Common myeloid progenitor, CD34-positive (primary cell): ENCODE measurements around the gene KDM8.
"Not testable (repeated sequence)": the region's sequence is repeated elsewhere in the genome, so short reads cannot be mapped to it uniquely, and the experiment has no call there.

Experiments
- CTCF ChIA-PET: fragments of 350-600 bp; sonication (Branson Sonifier 250); formaldehyde crosslinking; loops from one replicate; lab custom pipeline; 2021; ENCODE audit warnings: antibody characterized with exemption; lab: Charles Lee
- POLR2A ChIA-PET: fragments of 350-600 bp; sonication (Branson Sonifier 250); formaldehyde crosslinking; loops from one replicate; lab custom pipeline; 2021; ENCODE audit warnings: antibody characterized with exemption; lab: Charles Lee
- DNase-seq, 3 donors: peaks; one replicate each; pipeline versions ENCODE4 v3.0.0 to v3.0.0-alpha.2; 2013
- H3K27ac ChIP-seq, 2 experiments: 1 replicate in 1 of 2; 2 replicates in 1 of 2; pipeline ENCODE4 v1.7.0; 2013; ENCODE audit warnings: inconsistent platforms in 2 of 2, low read length in 2 of 2, mild to moderate bottlenecking in 2 of 2, low read depth in 1 of 2, moderate library complexity in 1 of 2; ENCODE audit not compliant: severe bottlenecking in 2 of 2, insufficient read depth in 1 of 2, poor library complexity in 1 of 2
- H3K27me3 ChIP-seq, 5 experiments: replicated peaks in 2 of 5; 1 replicate in 3 of 5; 2 replicates in 2 of 5; pipeline versions ENCODE4 v1.6.1 to v1.7.0; 2013; ENCODE audit warnings: low read length in 4 of 5, mild to moderate bottlenecking in 2 of 5, moderate library complexity in 2 of 5, inconsistent platforms in 1 of 5; ENCODE audit not compliant: insufficient read depth in 5 of 5, control insufficient read depth in 4 of 5
- H3K36me3 ChIP-seq, 4 experiments: 1 replicate in 2 of 4; 2 replicates in 2 of 4; pipeline versions ENCODE4 v1.6.1 to v1.7.0; 2013; ENCODE audit warnings: low read length in 3 of 4, control low read depth in 1 of 4, mild to moderate bottlenecking in 1 of 4; ENCODE audit not compliant: control insufficient read depth in 4 of 4, insufficient read depth in 4 of 4
- H3K4me1 ChIP-seq, 4 experiments: 1 replicate in 3 of 4; 2 replicates in 1 of 4; pipeline versions ENCODE4 v1.6.1 to v1.7.1; 2013; ENCODE audit warnings: low read length in 3 of 4, mild to moderate bottlenecking in 3 of 4, control low read depth in 1 of 4, inconsistent platforms in 1 of 4, moderate library complexity in 1 of 4; ENCODE audit not compliant: control insufficient read depth in 4 of 4, insufficient read depth in 4 of 4; ENCODE audit errors: control extremely low read depth in 1 of 4
- H3K4me3 ChIP-seq, 7 experiments: 1 replicate in 4 of 7; 2 replicates in 3 of 7; pipeline versions ENCODE4 v1.5.1 to v1.7.0; 2013; ENCODE audit warnings: mild to moderate bottlenecking in 7 of 7, low read length in 6 of 7, moderate library complexity in 6 of 7, inconsistent platforms in 2 of 7, low read depth in 2 of 7, control low read depth in 1 of 7; ENCODE audit not compliant: insufficient read depth in 4 of 7, control insufficient read depth in 1 of 7; ENCODE audit errors: extremely low read depth in 1 of 7
- H3K9me3 ChIP-seq, 5 experiments: 1 replicate in 4 of 5; 2 replicates in 1 of 5; pipeline versions ENCODE4 v1.6.1 to v1.7.1; 2013; ENCODE audit warnings: low read length in 4 of 5, mild to moderate bottlenecking in 2 of 5, inconsistent platforms in 1 of 5, low read depth in 1 of 5, moderate library complexity in 1 of 5; ENCODE audit not compliant: control insufficient read depth in 4 of 5, insufficient read depth in 2 of 5; ENCODE audit errors: control extremely low read depth in 1 of 5
- WGBS: methylation state at CpG from one replicate; pipeline ENCODE4 v1.1.5; 2013; ENCODE audit not compliant: insufficient coverage; 5-methylcytosine and 5-hydroxymethylcytosine counted together

The KDM8 gene

DNA sequence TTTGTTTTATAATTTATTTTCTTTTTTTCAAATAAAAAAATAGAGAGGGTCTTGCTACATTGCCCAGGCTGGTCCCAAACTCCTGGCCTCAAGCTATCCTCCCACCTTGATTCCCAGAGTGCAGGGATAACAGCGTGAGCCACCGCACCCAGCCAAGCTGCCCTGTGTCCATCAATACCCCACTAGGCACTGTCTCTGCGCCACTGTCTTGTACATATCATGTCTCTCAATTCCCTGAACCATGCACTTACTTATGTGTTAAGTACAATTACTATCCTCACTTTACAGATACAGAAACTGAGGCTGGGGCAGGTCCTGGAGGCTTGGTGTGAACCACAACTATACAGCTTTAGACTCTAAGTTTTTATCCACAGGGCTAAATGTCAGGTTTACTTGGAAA, 53.5 kb downstream of the KDM8 start:
- ChIA-PET POLR2A (no interaction called here), CTCF (interaction anchor here (0.7 to 1.4 kb wide), 2 partner anchors 8 to 21 kb away, joined by 3 to 4 read pairs; no protein-coding TSS in a partner anchor)
- H3K27me3 ChIP-seq, result no peaks in the 10 kb centered on the region
- H3K36me3 ChIP-seq, result peaks cover 8 to 28% (median 18%) of the 10 kb centered on the region in 4 experiments
- H3K9me3 ChIP-seq, result no peaks in the 10 kb centered on the region
- no peak overlapping the region for H3K27ac ChIP-seq
- no peak for DNase-seq
- H3K4me1 ChIP-seq, result peaks cover 0 to 4% (median 0%) of the 10 kb centered on the region in 4 experiments
- H3K4me3 ChIP-seq, result no peak overlapping the region
- 94% methylated on average over 2 of the region's 3 CpGs for WGBS

DNA sequence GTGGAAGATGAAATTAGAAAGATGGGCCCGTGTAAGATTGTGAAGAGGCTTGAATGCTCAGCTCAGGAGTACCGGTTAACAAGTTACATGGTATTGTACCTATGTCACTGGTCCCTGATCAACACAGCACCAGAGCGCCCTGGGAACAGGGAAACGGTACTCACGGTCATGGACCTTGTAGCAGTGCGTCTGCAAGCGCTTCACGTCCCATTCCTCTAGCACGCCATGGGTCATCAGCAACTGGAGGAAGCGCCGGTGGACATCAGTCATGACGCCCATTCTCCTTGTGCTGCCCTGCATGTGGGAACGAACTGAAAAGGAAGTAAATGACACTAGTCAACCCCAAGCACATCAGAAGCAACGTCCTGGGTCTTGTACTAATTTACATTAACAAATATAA, 53.9 kb downstream of the KDM8 start:
- no peak for DNase-seq
- CTCF ChIA-PET, result interaction anchor here (0.7 to 1.4 kb wide), 2 partner anchors 8 to 22 kb away, joined by 3 to 4 read pairs; no protein-coding TSS in a partner anchor
- Histone ChIP-seq H3K4me3 (no peak overlapping the region), H3K36me3 (peaks cover 8 to 24% (median 18%) of the 10 kb centered on the region in 4 experiments), H3K9me3 (no peaks in the 10 kb centered on the region), H3K27ac (no peak overlapping the region), H3K27me3 (no peaks in the 10 kb centered on the region), H3K4me1 (peaks cover 0 to 4% (median under 1%) of the 10 kb centered on the region in 4 experiments)
- POLR2A ChIA-PET, result no interaction called here
- 97% methylated on average over 12 of the region's 14 CpGs for WGBS

DNA sequence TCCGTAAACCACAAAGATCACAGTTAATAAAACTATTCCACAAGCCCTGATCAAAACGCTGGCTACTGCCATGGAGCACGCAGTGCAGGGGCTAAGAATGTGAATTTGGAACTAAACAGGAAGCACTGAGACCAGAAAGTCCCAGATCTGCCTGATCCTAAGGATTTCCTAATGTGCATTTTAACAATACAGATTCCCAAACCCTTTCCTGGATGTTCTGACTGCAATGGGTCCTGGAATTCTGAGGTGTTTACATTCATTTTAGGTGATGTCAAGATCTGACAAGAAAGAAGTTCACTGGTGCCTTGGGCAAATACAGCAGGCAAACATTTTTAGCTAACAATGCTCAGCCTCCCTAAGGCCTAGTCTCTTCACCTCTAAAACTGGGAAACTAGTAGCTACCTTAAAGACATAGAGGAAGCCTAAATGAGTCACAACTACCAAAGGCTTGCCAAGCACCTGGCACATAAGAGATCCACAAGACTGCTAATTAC, 55.0 kb downstream of the KDM8 start:
- DNase-seq, result no peak
- CTCF ChIA-PET, result interaction anchor here (0.7 kb wide), 1 partner anchor 13 kb away, joined by 3 read pairs; no protein-coding TSS in a partner anchor
- Histone ChIP-seq H3K4me1 (peaks cover 0 to 6% (median 0%) of the 10 kb centered on the region in 4 experiments), H3K27ac (no peak overlapping the region), H3K4me3 (no peak overlapping the region), H3K36me3 (peaks cover 8 to 24% (median 18%) of the 10 kb centered on the region in 4 experiments), H3K9me3 (no peaks in the 10 kb centered on the region), H3K27me3 (no peaks in the 10 kb centered on the region)
- POLR2A ChIA-PET, result no interaction called here
- 83% methylated on average over 2 of the region's 3 CpGs for WGBS

DNA sequence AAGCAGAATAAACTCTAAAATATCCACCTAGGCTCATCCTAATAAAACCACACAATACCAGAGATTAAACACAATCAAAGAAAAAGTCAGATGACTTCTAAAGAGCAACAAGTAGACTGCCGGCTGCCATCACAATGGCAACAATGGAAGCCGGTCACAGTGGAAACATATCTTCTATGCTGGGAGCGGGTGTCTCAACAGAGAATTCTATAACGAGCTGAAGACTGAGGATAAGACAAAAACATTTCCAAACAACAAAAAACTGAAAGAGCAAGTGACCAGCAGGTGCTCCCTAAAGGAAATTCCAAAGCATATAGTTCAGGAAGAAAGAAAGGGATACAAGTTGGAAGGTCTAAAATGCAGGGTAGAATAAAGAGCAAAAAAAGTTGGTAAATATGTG, 56.4 kb downstream of the KDM8 start:
- H3K4me1 ChIP-seq, result peaks cover 0 to 9% (median 0%) of the 10 kb centered on the region in 4 experiments
- no peaks in the 10 kb centered on the region for H3K9me3 ChIP-seq
- ChIA-PET CTCF (no interaction called here), POLR2A (no interaction called here)
- DNase-seq, result no peak
- no CpG with 5 or more reads among the region's 4 CpGs for WGBS
- peaks cover 8 to 24% (median 17%) of the 10 kb centered on the region in 4 experiments for H3K36me3 ChIP-seq
- no peak overlapping the region for H3K27ac ChIP-seq
- H3K4me3 ChIP-seq, result no peak overlapping the region
- H3K27me3 ChIP-seq, result no peaks in the 10 kb centered on the region

DNA sequence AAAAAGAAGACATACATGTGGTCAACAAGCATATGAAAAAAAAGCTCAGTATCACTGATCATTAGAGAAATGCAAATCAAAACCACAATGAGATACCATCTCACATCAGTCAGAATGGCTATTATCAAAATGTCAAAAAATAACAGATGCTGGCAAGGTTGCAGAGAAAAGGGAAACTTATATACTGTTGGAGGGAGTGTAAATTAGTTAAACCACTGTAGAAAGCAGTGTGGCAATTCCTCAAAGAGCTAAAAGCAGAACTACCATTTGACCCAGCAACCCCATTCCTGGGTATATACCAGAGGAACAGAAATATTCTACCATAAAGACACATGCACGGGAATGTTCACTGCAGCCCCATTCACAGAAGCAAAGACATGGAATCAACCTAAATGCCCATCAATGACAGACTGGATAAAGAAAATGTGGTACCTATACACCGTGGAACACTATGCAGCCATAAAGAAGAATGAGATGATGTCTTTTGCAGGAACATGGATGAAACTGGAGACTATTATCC, 59.6 kb downstream of the KDM8 start:
- not testable (repeated sequence) for H3K27me3 ChIP-seq, H3K4me3 ChIP-seq, H3K9me3 ChIP-seq, H3K36me3 ChIP-seq, H3K27ac ChIP-seq
- WGBS, result 57% methylated on average over 1 of the region's 2 CpGs
- ChIA-PET CTCF (interaction anchor here (0.8 to 2.1 kb wide), 5 partner anchors 9 to 104 kb away, joined by 3 to 8 read pairs (median 3); no protein-coding TSS in a partner anchor), POLR2A (interaction anchor here (0.6 kb wide), 1 partner anchor 206 kb away, joined by 3 read pairs; no protein-coding TSS in a partner anchor)
- H3K4me1 ChIP-seq, result peaks cover 0 to 14% (median 6%) of the 10 kb centered on the region in 4 experiments
- DNase-seq, result peak in 2 of 3 donors; percentile 45 to 56

DNA sequence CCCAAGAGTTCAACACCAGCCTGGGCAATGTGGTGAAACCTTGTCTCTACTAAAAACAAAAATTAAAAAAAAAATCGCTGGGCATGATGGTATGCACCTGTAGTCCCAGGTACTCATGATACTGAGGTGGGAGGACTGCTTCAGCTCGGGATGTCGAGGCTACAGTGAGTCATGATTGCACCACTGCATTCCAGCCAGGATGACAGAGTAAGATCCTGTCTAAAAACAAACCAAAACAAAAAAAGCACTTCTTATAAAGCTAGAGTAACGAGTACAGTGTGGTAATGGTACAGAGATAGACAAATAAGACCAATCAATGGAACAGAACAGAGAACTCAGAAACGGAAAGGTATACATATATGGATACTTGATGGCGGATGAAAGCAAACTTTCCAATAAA, 60.8 kb downstream of the KDM8 start:
- no peak for DNase-seq
- 100% methylated on average over 2 of the region's 6 CpGs for WGBS
- H3K27ac ChIP-seq, result no peak overlapping the region
- H3K9me3 ChIP-seq, result no peaks in the 10 kb centered on the region
- POLR2A ChIA-PET, result no interaction called here
- H3K36me3 ChIP-seq, result no peaks in the 10 kb centered on the region
- peaks cover 0 to 22% (median 14%) of the 10 kb centered on the region in 4 experiments for H3K4me1 ChIP-seq
- H3K27me3 ChIP-seq, result no peaks in the 10 kb centered on the region
- H3K4me3 ChIP-seq, result no peak overlapping the region
- CTCF ChIA-PET, result interaction anchor here (1.2 kb wide), 1 partner anchor 29 kb away, joined by 3 read pairs; no protein-coding TSS in a partner anchor

DNA sequence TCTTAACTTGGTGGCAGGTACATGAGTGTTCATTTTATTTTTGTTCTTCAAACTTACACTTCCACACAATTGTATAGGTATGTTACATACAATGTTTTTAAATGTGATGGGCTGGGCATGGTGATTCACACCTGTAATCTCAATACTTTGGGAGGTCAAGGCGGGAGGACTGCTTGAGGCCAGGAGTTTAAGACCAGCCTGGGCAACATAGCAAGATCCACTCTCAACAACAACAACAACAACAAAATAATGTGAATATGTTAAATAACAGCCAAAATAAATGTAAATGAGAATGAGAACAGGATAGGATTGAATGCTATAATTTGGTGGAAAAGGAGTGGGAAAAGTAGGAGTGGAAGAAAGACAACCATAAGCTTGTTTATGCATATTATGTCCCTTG, 62.7 kb downstream of the KDM8 start:
- POLR2A ChIA-PET, result no interaction called here
- no CpG with 5 or more reads among the region's 1 CpG for WGBS
- H3K4me3 ChIP-seq, result no peak overlapping the region
- H3K27ac ChIP-seq, result no peak overlapping the region
- no peaks in the 10 kb centered on the region for H3K9me3 ChIP-seq
- CTCF ChIA-PET, result interaction anchor here (1.3 kb wide), 1 partner anchor 10 kb away, joined by 4 read pairs; no protein-coding TSS in a partner anchor
- no peak for DNase-seq
- no peaks in the 10 kb centered on the region for H3K27me3 ChIP-seq
- H3K36me3 ChIP-seq, result no peaks in the 10 kb centered on the region
- H3K4me1 ChIP-seq, result peaks cover 0 to 23% (median 19%) of the 10 kb centered on the region in 4 experiments
